Small intestine (tissue), 7 donors: Measurements from ENCODE around the gene CHN2. TPM values are rescaled to one million over a fixed set of nuclear protein-coding genes. Genes with fewer than 3 reads are reported as not detected.

Experiments used
- DNase-seq, 2 donors: peaks; one replicate each; pipeline versions ENCODE4 v3.0.0 to v3.0.0-alpha.2; 2013
- FAIRE-seq: peaks from 2 replicates; lab custom pipeline; 2012; peaks lifted over from hg19 to GRCh38; lab: Jason Lieb, UNC
- H3K27ac ChIP-seq, 3 donors: one replicate each; pipeline ENCODE4 v1.5.1; 2013; ENCODE audit warnings: low read length in 2 of 3, mild to moderate bottlenecking in 2 of 3, control low read depth in 1 of 3, inconsistent platforms in 1 of 3, low read depth in 1 of 3, moderate library complexity in 1 of 3
- H3K27me3 ChIP-seq, 3 donors: one replicate each; pipeline ENCODE4 v1.6.1; 2013; ENCODE audit warnings: low read length in 3 of 3, inconsistent platforms in 1 of 3; ENCODE audit not compliant: control insufficient read depth in 3 of 3, insufficient read depth in 3 of 3
- H3K36me3 ChIP-seq, 3 donors: one replicate each; pipeline ENCODE4 v1.6.1; 2013; ENCODE audit warnings: low read length in 3 of 3, inconsistent platforms in 1 of 3, low read depth in 1 of 3, mild to moderate bottlenecking in 1 of 3, moderate library complexity in 1 of 3; ENCODE audit not compliant: control insufficient read depth in 3 of 3, insufficient read depth in 2 of 3
- H3K4me1 ChIP-seq, 3 donors: one replicate each; pipeline ENCODE4 v1.6.1; 2013; ENCODE audit warnings: low read length in 2 of 3, inconsistent platforms in 1 of 3, low read depth in 1 of 3, mild to moderate bottlenecking in 1 of 3, moderate library complexity in 1 of 3; ENCODE audit not compliant: control insufficient read depth in 3 of 3, insufficient read depth in 2 of 3
- H3K4me3 ChIP-seq, 3 donors: one replicate each; pipeline ENCODE4 v1.5.1; 2013; ENCODE audit warnings: low read length in 3 of 3, control low read depth in 1 of 3, inconsistent platforms in 1 of 3, low read depth in 1 of 3, mild to moderate bottlenecking in 1 of 3, moderate library complexity in 1 of 3
- H3K9me3 ChIP-seq, 2 donors: one replicate each; pipeline ENCODE4 v1.6.1; 2013; ENCODE audit warnings: low read depth in 1 of 2, low read length in 1 of 2; ENCODE audit not compliant: control insufficient read depth in 2 of 2, insufficient read depth in 1 of 2
- WGBS, 3 donors: extraction: QIAGEN DNeasy Blood & Tissue Kit; methylation state at CpG; one replicate each; pipeline ENCODE4 v1.1.7; 2013; 5-methylcytosine and 5-hydroxymethylcytosine counted together
- polyA plus RNA-seq, 4 donors: library from polyadenylated mRNA; stranded (reverse) in 3 of 4; unstranded in 1 of 4; fragments of 200-250 nt in 3 of 4; fragments of 120-200 nt in 1 of 4; gene quantifications; one replicate each; pipeline versions ENCODE4 v1.2.1 to v1.2.3, GENCODE V29; 2013
- donor health status: healthy with polysubstance abuse.
- donor health status: control.
- donor health status: control.
- donor health status: Bipolar disorder and iron deficiency.
- donor health status: healthy.

Gene CHN2
- polyA plus RNA-seq, 4 donors: 22.3 to 124 (median 45.2) TPM

- WGBS, 3 donors: 42 to 72% (median 59%) methylated on average over 8 of the region's 8 CpGs
- peaks cover 2 to 14% (median 4%) of the 10 kb centered on the region in 3 donors for H3K4me1 ChIP-seq
- H3K9me3 ChIP-seq: peaks cover 0 to 3% of the 10 kb centered on the region in 2 donors
- DNase-seq (peak; percentile 75 to 91), FAIRE-seq (no peak)
- H3K27me3 ChIP-seq: no peaks in the 10 kb centered on the region
- peak overlapping the region; percentile 49 to 67 (median 52) for H3K27ac ChIP-seq
- no peak overlapping the region for H3K4me3 ChIP-seq
- H3K36me3 ChIP-seq: peaks cover 0 to 8% (median 3%) of the 10 kb centered on the region in 3 donors
Measured at GRCh38 chr7:29248713-29249382, 54.3 kb downstream of the CHN2 start.

DNA sequence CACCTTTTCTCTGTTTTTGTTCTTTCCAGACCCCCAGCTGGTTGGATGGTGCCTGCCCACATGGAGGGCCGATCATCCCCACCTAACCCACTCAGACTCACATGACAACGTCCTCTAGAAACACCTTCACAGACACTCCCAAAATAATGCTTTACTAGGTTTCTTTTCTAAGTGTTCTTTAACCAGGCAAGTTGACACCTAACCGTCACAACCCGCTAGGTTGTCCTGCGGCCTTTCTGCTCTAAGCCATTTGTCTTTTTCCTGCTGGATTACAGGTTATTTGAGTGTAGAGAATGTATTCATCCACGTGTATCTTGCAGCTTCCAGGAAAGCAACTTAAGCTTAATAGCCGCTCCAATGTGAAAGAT is 54.8 kb downstream of the CHN2 start:
- H3K4me3 ChIP-seq: no peak overlapping the region
- H3K27ac ChIP-seq: peak overlapping the region; percentile 24 to 46 (median 31)
- 84 to 91% (median 87%) methylated on average over 7 of the region's 7 CpGs for WGBS, 3 donors
- peaks cover 0 to 8% (median 3%) of the 10 kb centered on the region in 3 donors for H3K36me3 ChIP-seq
- DNase-seq (no peak), FAIRE-seq (no peak)
- H3K27me3 ChIP-seq: no peaks in the 10 kb centered on the region
- H3K4me1 ChIP-seq: peaks cover 2 to 14% (median 4%) of the 10 kb centered on the region in 3 donors
- peaks cover 0 to 3% of the 10 kb centered on the region in 2 donors for H3K9me3 ChIP-seq

DNA sequence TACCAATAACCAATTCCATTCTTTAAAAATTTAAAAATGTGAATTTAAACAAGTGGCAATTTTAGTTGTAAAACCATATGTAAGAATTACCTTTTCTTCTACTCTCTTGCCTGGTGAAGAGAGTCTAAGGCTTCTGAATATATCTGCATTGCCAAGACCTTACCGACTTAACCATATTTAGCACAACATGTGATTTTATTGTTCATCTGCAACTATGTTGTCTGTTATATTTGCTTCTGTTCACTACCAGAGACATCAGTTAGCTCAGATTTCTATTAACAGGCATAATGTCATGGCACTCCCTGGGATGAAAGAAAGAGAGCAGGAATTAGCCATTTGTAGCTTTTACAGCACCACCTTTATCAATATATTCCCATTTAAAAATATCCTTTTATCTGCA is 55.3 kb downstream of the CHN2 start:
- Histone ChIP-seq H3K27me3 (no peaks in the 10 kb centered on the region), H3K4me1 (peaks cover 2 to 15% (median 4%) of the 10 kb centered on the region in 3 donors), H3K4me3 (no peak overlapping the region), H3K36me3 (peaks cover 0 to 8% (median 3%) of the 10 kb centered on the region in 3 donors), H3K9me3 (peaks cover 0 to 3% of the 10 kb centered on the region in 2 donors), H3K27ac (no peak overlapping the region)
- 91 to 100% (median 97%) methylated on average over 1 of the region's 1 CpG for WGBS, 3 donors
- DNase-seq: no peak
- no peak for FAIRE-seq

DNA sequence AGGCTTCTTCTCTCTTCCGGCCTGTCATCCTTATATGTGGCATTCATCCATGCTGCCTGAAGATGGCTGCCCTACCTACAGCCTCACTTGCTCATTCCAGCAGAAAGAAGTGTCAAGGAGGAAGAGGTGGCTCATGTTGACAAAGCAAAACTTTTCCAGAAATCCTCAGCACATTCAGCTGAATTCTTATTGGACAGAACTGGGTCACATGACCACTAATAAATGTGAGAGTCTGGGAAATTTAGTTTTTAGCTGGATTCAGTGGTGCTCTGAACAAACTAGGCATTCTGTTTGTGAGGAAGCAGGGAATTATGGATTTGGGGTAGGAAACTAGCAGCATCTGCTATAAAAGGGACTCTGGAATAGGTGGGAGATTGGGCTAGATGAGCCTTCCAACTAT is 58.6 kb downstream of the CHN2 start:
- WGBS, 3 donors: 98 to 100% (median 100%) methylated on average over 1 of the region's 1 CpG
- FAIRE-seq (no peak), DNase-seq (no peak)
- Histone ChIP-seq H3K36me3 (peaks cover 0 to 3% (median 3%) of the 10 kb centered on the region in 3 donors), H3K27ac (no peak overlapping the region), H3K27me3 (no peaks in the 10 kb centered on the region), H3K4me3 (no peak overlapping the region), H3K4me1 (peaks cover 10 to 39% (median 14%) of the 10 kb centered on the region in 3 donors), H3K9me3 (peaks cover 0 to 3% of the 10 kb centered on the region in 2 donors)

DNA sequence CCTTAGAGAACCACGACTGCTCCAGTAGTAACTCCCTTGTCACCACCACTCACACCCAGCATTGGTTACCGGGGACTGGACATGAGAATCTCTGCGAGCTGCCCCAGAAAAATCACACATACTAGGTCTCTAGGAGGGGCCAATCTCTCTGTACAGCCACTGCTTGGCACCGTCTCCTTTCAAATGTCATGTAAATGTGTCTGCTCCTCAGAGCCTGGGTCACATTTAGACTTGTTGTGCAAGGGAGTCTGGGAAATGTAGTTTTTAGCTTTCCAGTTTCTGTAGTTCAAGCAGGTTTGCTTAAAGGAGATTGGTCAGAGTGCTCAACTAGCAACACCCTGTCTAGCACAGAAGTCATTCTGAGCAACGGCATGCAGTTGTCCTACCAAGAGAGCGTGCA is 60.0 kb downstream of the CHN2 start:
- 88 to 89% (median 88%) methylated on average over 6 of the region's 6 CpGs for WGBS, 3 donors
- peaks cover 6 to 25% (median 13%) of the 10 kb centered on the region in 3 donors for H3K4me1 ChIP-seq
- H3K4me3 ChIP-seq: no peak overlapping the region
- H3K36me3 ChIP-seq: peaks cover 0 to 3% (median 0%) of the 10 kb centered on the region in 3 donors
- no peak overlapping the region for H3K27ac ChIP-seq
- FAIRE-seq (no peak), DNase-seq (peak in 1 of 2 donors; percentile 27)
- no peaks in the 10 kb centered on the region for H3K27me3 ChIP-seq
- no peaks in the 10 kb centered on the region for H3K9me3 ChIP-seq

DNA sequence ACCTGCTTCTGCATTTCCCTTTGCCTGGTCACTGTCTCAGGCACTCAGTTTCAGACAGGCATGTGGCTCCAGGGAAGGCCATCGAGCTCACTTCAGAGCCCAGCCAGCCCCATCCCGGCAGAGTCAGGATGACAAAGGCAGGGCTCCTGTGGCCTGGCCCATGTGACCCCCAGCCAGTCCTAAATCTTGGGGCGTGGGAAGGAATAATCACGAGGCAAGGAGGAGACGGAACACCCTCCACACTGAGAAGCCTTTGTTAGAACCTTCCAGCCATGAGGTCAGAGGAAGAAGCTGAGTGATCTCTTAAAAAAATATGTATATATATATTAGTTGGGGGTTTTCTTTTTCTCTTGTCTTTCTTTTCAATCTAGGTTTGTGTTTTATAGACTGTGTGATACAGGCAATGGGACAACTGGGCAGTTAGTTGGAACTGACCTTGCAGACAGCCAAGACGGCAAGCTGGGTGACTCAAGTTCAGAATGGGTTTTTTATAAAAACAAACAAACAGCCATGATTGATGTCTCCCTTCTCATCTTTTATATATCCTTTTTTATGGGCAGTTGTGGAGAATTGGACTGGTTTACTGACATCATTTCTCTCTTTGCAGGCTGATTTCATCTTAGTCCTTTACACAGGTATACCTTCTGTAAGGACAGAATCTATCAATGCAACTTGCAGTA is 60.8 kb downstream of the CHN2 start:
- DNase-seq (no peak), FAIRE-seq (no peak)
- WGBS, 3 donors: 69 to 72% (median 71%) methylated on average over 6 of the region's 6 CpGs
- H3K4me1 ChIP-seq: peaks cover 6 to 25% (median 13%) of the 10 kb centered on the region in 3 donors
- H3K9me3 ChIP-seq: no peaks in the 10 kb centered on the region
- peak overlapping the region in 1 of 3 donors; percentile 56 for H3K27ac ChIP-seq
- peaks cover 0 to 3% (median 0%) of the 10 kb centered on the region in 3 donors for H3K36me3 ChIP-seq
- H3K4me3 ChIP-seq: no peak overlapping the region
- H3K27me3 ChIP-seq: no peaks in the 10 kb centered on the region

DNA sequence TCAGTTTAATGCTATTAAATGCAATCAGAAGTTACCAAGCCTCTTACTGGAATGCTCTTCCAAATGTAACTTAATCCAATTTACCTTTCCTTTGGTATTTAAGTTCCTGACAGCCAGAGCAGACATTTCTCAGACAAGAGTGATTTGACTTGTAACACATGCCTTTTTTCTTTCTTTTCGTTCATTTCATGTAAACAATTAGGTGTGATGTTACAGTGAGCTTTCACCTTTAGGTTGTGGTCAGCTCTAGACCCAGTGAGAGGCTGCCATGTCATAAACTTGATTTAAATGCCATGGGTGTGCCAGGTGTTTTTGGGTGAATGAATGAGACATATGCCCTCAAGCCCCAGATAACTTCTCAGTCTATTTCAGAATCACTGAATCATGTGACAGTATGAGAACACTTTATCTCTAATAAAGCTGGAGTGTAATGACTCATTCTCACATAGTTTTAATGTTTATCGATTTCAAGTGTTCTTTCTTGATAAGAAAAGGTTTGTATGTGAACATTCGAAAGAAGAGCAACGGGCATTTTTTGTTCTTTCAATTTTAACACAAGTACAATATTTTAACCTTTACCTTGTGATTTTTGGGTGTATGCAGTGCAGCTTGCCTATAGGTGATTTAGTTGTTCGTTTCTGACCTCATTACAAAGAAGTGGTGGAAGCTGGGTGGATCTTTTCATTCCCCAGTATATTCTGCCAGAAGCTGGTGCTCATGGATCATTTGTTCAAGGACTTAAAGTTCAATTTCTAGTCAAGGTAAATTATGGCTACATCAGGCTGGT is 61.5 kb downstream of the CHN2 start:
- Histone ChIP-seq H3K36me3 (peaks cover 0 to 3% (median 0%) of the 10 kb centered on the region in 3 donors), H3K4me1 (peaks cover 6 to 25% (median 13%) of the 10 kb centered on the region in 3 donors), H3K27ac (peak overlapping the region; percentile 56 to 78 (median 59)), H3K9me3 (no peaks in the 10 kb centered on the region), H3K27me3 (no peaks in the 10 kb centered on the region), H3K4me3 (no peak overlapping the region)
- DNase-seq (peak; percentile 70 to 85), FAIRE-seq (peak; percentile 75)
- WGBS, 3 donors: 10 to 26% (median 16%) methylated on average over 5 of the region's 5 CpGs

DNA sequence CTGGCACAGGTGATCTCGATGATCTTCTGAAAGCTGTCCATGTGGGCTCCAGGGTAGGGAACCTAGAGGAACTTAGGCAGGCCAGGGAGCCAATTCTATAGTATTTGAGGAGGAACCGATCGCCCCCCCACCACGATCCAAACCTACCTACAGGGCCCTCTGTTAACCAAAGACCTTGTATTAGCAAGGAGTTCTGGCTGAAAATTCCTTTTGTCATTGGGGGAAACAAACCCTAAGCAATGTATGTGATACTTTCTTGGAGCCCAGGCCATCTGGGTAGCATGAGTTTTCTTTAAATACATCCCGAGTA is 62.1 kb downstream of the CHN2 start:
- Histone ChIP-seq H3K4me3 (no peak overlapping the region), H3K4me1 (peaks cover 6 to 25% (median 13%) of the 10 kb centered on the region in 3 donors), H3K27me3 (no peaks in the 10 kb centered on the region), H3K27ac (peak overlapping the region; percentile 56 to 78 (median 59)), H3K9me3 (no peaks in the 10 kb centered on the region), H3K36me3 (peaks cover 0 to 5% (median 0%) of the 10 kb centered on the region in 3 donors)
- no peak for DNase-seq
- no peak for FAIRE-seq
- 70 to 86% (median 78%) methylated on average over 5 of the region's 5 CpGs for WGBS, 3 donors
